T-helper 2 cell treated with Interferon-gamma antibody and Interleukin-4, amounts not matched to agents 100 ng/mL and 5 ng/mL, for 36 hours (primary cell): ENCODE data around the gene SLAMF6. TPM values are rescaled to one million over a fixed set of nuclear protein-coding genes. Genes with fewer than 3 reads are reported as not detected.

Source experiments
- intact Hi-C: fragments of 100-400 bp; cut with micrococcal nuclease; formaldehyde crosslinking; loops from one replicate; pipeline ENCODE4 v1.15.1; 2023
- total RNA-seq: library from RNA; stranded (reverse); gene quantifications from 2 replicates; pipeline ENCODE4 v1.2.3, GENCODE V29; 2022

The SLAMF6 gene
- total RNA-seq, 1 donor from 2014 or later, result 34.1 TPM

DNA sequence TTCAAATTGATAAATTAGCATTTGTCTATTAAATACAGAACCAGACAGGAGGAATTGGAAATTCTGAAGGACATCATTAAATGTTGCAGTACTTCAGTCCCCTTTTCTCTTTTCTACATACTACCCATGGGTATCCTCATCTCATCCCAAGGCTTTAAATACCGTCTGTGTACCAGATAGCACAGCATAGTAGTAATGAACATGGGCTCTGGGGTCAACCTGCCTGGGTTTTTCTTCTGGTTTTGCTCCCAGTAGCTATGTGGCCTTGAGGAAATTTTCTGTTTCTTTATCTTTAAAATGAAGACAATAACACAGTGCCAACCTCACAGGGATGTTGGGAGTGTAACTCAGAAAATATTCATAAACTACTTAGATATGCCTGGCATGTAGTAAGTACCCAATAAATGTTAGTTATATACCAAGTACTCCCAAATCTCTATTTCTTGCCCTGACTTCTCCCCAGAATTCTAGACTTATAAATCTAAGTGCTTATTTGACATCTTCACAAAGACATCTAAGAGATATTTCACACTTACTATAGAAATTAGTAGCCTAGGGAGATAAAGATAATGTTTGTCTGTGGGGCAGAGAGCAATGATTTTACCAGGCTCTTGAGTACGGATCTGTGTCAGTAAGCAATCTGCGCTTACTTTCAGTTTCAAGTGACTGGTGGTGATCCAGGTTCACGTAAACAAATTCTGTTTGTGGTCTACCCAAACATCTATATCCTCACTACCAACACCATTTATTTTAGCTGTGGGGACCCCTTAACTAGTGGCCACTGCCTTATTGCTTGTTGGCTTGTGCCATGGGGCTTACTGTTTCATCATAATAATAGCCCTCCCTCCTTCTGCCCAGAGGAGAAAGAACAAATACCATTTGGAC, 85.4 kb downstream of the SLAMF6 start:
- intact Hi-C loops, result loop anchor here (5.0 kb wide), 1 partner anchor 35 kb away; no protein-coding TSS in a partner anchor

DNA sequence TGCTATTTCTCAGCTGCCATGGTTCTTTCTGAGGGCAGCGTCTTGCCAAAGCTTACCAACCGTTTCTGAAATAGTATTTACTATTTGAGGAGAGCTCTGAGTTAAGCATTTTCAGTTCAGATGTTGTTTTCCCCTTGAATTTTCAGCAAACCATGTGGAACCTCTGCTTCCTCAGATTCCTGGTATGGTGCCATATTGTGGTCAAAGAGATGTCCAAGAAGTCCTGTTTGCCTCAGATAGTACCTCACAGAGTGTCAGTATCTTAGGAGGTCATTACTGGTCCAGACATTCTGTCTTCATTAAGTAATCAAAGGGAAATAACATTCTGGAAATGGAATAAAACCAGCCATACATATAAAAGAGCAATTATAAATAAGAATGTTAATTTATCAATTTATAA, 86.1 kb downstream of the SLAMF6 start:
- intact Hi-C loops, result loop anchor here (5.0 kb wide), 1 partner anchor 35 kb away; no protein-coding TSS in a partner anchor

Other genes starting within 250 kb of the SLAMF6 start
- gene PEX19, start 238.1 kb downstream of the SLAMF6 start, total RNA-seq, result 43.9 and 46.4 TPM in 2 replicates
- 141 and 152 TPM in 2 replicates for gene COPA, start 180.0 kb downstream of the SLAMF6 start, total RNA-seq
- gene NCSTN, start 179.9 kb downstream of the SLAMF6 start, total RNA-seq, result 72.9 and 76.8 TPM in 2 replicates
- gene NHLH1, start 156.2 kb downstream of the SLAMF6 start, total RNA-seq, result 0.52 and 0.68 TPM in 2 replicates
- not detected in 2 replicates for gene VANGL2, start 122.7 kb downstream of the SLAMF6 start, total RNA-seq
- 40.8 and 43.9 TPM in 2 replicates for gene CD84, start 56.2 kb upstream of the SLAMF6 start, total RNA-seq
- 58.9 and 63.6 TPM in 2 replicates for gene SLAMF1, start 123.8 kb upstream of the SLAMF6 start, total RNA-seq
- gene CD48, start 188.6 kb upstream of the SLAMF6 start, total RNA-seq, result 204 and 216 TPM in 2 replicates
- gene SLAMF7, start 216.0 kb upstream of the SLAMF6 start, total RNA-seq, result 6.8 and 8.0 TPM in 2 replicates